C4-2B (cell line): ENCODE data around the gene DRC3.

ENCODE experiments used
- ZFX ChIP-seq: fragments of 450-650 bp; IDR thresholded peaks from 2 replicates; pipeline ENCODE4 v1.6.1; 2017
- TF ChIP-seq, protein P1 (sequence below): fragments of 450-650 bp; conservative IDR thresholded peaks from 2 replicates; pipeline ENCODE4 v1.5.1; 2017; ENCODE audit warnings: mild to moderate bottlenecking

DNA sequence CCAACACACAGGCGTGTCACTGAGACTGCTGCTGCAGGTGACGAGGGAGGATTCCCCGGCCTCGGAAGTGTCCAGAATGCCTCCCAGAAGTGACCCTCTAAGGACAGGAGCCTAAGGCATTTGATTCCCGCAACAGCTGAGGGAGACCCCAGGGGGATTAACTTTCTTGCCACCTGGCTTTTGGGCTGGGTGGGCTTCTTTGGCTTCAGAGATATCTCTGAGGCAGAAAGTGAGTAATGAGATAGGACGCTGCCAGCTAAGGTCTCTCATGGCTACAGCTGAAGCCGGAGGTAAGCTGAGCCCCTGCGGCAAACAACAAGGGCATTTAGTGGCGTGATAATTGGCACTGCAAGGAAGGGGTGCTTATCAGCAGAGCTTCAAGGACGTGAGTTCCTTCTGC is 17.0 kb downstream of the DRC3 start:
- TF ChIP-seq, protein P1, sequence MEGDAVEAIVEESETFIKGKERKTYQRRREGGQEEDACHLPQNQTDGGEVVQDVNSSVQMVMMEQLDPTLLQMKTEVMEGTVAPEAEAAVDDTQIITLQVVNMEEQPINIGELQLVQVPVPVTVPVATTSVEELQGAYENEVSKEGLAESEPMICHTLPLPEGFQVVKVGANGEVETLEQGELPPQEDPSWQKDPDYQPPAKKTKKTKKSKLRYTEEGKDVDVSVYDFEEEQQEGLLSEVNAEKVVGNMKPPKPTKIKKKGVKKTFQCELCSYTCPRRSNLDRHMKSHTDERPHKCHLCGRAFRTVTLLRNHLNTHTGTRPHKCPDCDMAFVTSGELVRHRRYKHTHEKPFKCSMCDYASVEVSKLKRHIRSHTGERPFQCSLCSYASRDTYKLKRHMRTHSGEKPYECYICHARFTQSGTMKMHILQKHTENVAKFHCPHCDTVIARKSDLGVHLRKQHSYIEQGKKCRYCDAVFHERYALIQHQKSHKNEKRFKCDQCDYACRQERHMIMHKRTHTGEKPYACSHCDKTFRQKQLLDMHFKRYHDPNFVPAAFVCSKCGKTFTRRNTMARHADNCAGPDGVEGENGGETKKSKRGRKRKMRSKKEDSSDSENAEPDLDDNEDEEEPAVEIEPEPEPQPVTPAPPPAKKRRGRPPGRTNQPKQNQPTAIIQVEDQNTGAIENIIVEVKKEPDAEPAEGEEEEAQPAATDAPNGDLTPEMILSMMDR, result no peak
- no peak for TF ChIP-seq ZFX
